Astrocyte (in vitro differentiated cells and primary cell): ENCODE measurements around the gene REP15. TPM values are rescaled to one million over a fixed set of nuclear protein-coding genes. Genes with fewer than 3 reads are reported as not detected.

Experiments used
- DNase-seq: peaks from one replicate; pipeline ENCODE4 v3.0.0-alpha.2; 2010; ENCODE audit warnings: low read depth
- FAIRE-seq: peaks from 2 replicates; lab custom pipeline; 2011; peaks lifted over from hg19 to GRCh38; lab: Jason Lieb, UNC
- H2AFZ ChIP-seq: 2 replicates; pipeline ENCODE4 v1.6.0; 2012; ENCODE audit warnings: low read depth, low read length, inconsistent platforms
- H3K27ac ChIP-seq: 2 replicates; pipeline ENCODE4 v1.5.1; 2011; ENCODE audit warnings: low read depth, low read length, inconsistent platforms
- H3K27me3 ChIP-seq: 2 replicates; pipeline ENCODE4 v1.6.0; 2011; ENCODE audit warnings: low read length, inconsistent platforms; ENCODE audit not compliant: insufficient read depth
- H3K36me3 ChIP-seq: 2 replicates; pipeline ENCODE4 v1.5.1; 2011; ENCODE audit warnings: low read length, inconsistent platforms; ENCODE audit not compliant: insufficient read depth
- H3K4me1 ChIP-seq: 2 replicates; pipeline ENCODE4 v1.5.1; 2011; ENCODE audit warnings: low read length, inconsistent platforms; ENCODE audit not compliant: insufficient read depth
- H3K4me2 ChIP-seq: 2 replicates; pipeline ENCODE4 v1.6.0; 2012; ENCODE audit warnings: low read length, inconsistent platforms
- H3K4me3 ChIP-seq: 2 replicates; pipeline ENCODE4 v1.5.1; 2011; ENCODE audit warnings: low read depth, mild to moderate bottlenecking, low read length, inconsistent platforms; ENCODE audit not compliant: insufficient read depth
- H3K79me2 ChIP-seq: 2 replicates; pipeline ENCODE4 v1.6.0; 2012; ENCODE audit warnings: mild to moderate bottlenecking, low read length, inconsistent platforms; ENCODE audit not compliant: insufficient read depth
- H3K9ac ChIP-seq: 2 replicates; pipeline ENCODE4 v1.6.0; 2012; ENCODE audit warnings: mild to moderate bottlenecking, low read length, inconsistent platforms
- H3K9me3 ChIP-seq: 2 replicates; pipeline ENCODE4 v1.5.1; 2012; ENCODE audit warnings: low read depth, mild to moderate bottlenecking, low read length, inconsistent platforms; ENCODE audit not compliant: insufficient read depth
- H4K20me1 ChIP-seq: 2 replicates; pipeline ENCODE4 v1.6.0; 2012; ENCODE audit warnings: low read length, inconsistent platforms; ENCODE audit not compliant: insufficient read depth
- H3K27ac Mint-ChIP-seq: one replicate; pipeline ENCODE4 v1.8.0; 2021; ENCODE audit warnings: mild to moderate bottlenecking, mixed read lengths; ENCODE audit not compliant: unreplicated experiment
- H3K27me3 Mint-ChIP-seq: one replicate; pipeline ENCODE4 v1.8.0; 2021; ENCODE audit warnings: low read depth, mixed read lengths; ENCODE audit not compliant: unreplicated experiment
- H3K36me3 Mint-ChIP-seq: one replicate; pipeline ENCODE4 v1.8.0; 2021; ENCODE audit warnings: low read depth, mixed read lengths; ENCODE audit not compliant: unreplicated experiment
- H3K4me1 Mint-ChIP-seq: one replicate; pipeline ENCODE4 v1.8.0; 2021; ENCODE audit warnings: low read depth, mixed read lengths; ENCODE audit not compliant: unreplicated experiment
- H3K4me3 Mint-ChIP-seq: one replicate; pipeline ENCODE4 v1.8.0; 2021; ENCODE audit warnings: mild to moderate bottlenecking, moderate library complexity, mixed read lengths; ENCODE audit not compliant: unreplicated experiment
- H3K9me3 Mint-ChIP-seq: one replicate; pipeline ENCODE4 v1.8.0; 2021; ENCODE audit warnings: mild to moderate bottlenecking, mixed read lengths; ENCODE audit not compliant: unreplicated experiment
- EZH2 ChIP-seq: IDR thresholded peaks from 2 replicates; pipeline ENCODE4 v1.6.1; 2012; ENCODE audit warnings: mild to moderate bottlenecking, low read length, inconsistent platforms; ENCODE audit not compliant: insufficient read depth
- total RNA-seq: library from RNA; stranded (reverse); gene quantifications from 2 replicates; pipeline ENCODE4 v1.2.1, GENCODE V29; 2021
- TF ChIP-seq, protein P1 (sequence below): IDR thresholded peaks from 2 replicates; pipeline ENCODE4 v1.5.1; 2011; ENCODE audit warnings: low read depth, mild to moderate bottlenecking, inconsistent platforms, low read length, moderate library complexity; ENCODE audit not compliant: insufficient read depth

Gene REP15
- total RNA-seq, 1 donor from 2014 or later: 3.8 TPM

DNA sequence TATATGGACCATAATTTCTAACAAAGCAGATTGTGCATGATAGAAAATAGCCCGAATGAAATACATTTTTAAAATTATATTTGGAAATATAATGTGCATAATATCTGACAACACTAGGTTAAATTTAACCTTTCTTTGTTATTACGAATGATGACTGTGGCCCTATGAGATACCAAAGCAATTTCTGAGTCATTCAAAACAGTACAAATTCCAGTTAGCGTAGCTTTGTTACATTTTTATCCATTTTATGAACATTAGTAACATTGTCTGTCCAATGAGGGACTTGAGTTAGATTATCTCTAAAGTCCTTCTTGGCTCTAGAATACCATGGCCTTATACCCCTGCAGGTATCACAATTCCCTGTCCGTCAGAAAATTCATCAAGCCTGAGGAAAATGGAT is 39.0 kb upstream of the REP15 start:
- FAIRE-seq (no peak), DNase-seq (peak; percentile 11)
- no peak overlapping the region for H3K9ac ChIP-seq
- H3K36me3 ChIP-seq: peaks cover 28% of the 10 kb centered on the region
- Mint-ChIP-seq H3K4me3 (no peak overlapping the region), H3K9me3 (no peaks in the 10 kb centered on the region), H3K27ac (no peak overlapping the region), H3K4me1 (peaks cover 7% of the 10 kb centered on the region), H3K36me3 (peaks cover 9% of the 10 kb centered on the region), H3K27me3 (no peaks in the 10 kb centered on the region)
- H2AFZ ChIP-seq: no peak overlapping the region
- peak overlapping the region; percentile 28 for H3K27ac ChIP-seq
- no peaks in the 10 kb centered on the region for H3K27me3 ChIP-seq
- H3K9me3 ChIP-seq: no peaks in the 10 kb centered on the region
- no peaks in the 10 kb centered on the region for H3K4me1 ChIP-seq
- H3K4me2 ChIP-seq: no peak overlapping the region
- no peaks in the 10 kb centered on the region for H4K20me1 ChIP-seq
- no peaks in the 10 kb centered on the region for H3K79me2 ChIP-seq
- TF ChIP-seq EZH2: no peak
- TF ChIP-seq, protein P1, sequence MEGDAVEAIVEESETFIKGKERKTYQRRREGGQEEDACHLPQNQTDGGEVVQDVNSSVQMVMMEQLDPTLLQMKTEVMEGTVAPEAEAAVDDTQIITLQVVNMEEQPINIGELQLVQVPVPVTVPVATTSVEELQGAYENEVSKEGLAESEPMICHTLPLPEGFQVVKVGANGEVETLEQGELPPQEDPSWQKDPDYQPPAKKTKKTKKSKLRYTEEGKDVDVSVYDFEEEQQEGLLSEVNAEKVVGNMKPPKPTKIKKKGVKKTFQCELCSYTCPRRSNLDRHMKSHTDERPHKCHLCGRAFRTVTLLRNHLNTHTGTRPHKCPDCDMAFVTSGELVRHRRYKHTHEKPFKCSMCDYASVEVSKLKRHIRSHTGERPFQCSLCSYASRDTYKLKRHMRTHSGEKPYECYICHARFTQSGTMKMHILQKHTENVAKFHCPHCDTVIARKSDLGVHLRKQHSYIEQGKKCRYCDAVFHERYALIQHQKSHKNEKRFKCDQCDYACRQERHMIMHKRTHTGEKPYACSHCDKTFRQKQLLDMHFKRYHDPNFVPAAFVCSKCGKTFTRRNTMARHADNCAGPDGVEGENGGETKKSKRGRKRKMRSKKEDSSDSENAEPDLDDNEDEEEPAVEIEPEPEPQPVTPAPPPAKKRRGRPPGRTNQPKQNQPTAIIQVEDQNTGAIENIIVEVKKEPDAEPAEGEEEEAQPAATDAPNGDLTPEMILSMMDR: no peak
- H3K4me3 ChIP-seq: no peak overlapping the region

DNA sequence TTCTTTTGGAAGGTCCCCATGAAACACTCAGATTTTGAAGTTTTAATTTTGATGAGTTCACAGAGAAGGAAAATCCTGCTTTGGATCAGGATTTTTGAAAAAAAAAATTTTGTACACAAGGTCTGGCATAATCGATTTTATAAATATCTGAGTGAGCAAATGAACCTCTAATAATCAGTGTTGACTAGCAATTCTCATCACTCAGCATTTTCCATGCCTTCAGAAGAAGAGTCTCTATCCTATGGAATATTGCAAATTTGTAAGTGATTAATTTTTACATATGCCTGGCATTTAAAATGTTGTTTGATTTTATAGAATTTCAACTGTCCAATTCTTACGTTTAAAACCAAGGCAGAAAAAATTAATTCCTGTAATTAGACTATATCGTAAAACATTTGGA is 30.5 kb upstream of the REP15 start:
- FAIRE-seq (no peak), DNase-seq (no peak)
- no peak overlapping the region for H2AFZ ChIP-seq
- Mint-ChIP-seq H3K27me3 (no peaks in the 10 kb centered on the region), H3K36me3 (peaks cover 31% of the 10 kb centered on the region), H3K9me3 (no peaks in the 10 kb centered on the region), H3K27ac (no peak overlapping the region), H3K4me1 (peaks cover 17% of the 10 kb centered on the region), H3K4me3 (no peak overlapping the region)
- H3K9me3 ChIP-seq: no peaks in the 10 kb centered on the region
- TF ChIP-seq, protein P1: no peak
- TF ChIP-seq EZH2: no peak
- H3K36me3 ChIP-seq: peaks cover 53% of the 10 kb centered on the region
- H3K27ac ChIP-seq: no peak overlapping the region
- H3K4me3 ChIP-seq: no peak overlapping the region
- no peaks in the 10 kb centered on the region for H3K79me2 ChIP-seq
- H4K20me1 ChIP-seq: peaks cover 3% of the 10 kb centered on the region
- peaks cover 10% of the 10 kb centered on the region for H3K4me1 ChIP-seq
- H3K4me2 ChIP-seq: no peak overlapping the region
- no peaks in the 10 kb centered on the region for H3K27me3 ChIP-seq
- H3K9ac ChIP-seq: no peak overlapping the region

DNA sequence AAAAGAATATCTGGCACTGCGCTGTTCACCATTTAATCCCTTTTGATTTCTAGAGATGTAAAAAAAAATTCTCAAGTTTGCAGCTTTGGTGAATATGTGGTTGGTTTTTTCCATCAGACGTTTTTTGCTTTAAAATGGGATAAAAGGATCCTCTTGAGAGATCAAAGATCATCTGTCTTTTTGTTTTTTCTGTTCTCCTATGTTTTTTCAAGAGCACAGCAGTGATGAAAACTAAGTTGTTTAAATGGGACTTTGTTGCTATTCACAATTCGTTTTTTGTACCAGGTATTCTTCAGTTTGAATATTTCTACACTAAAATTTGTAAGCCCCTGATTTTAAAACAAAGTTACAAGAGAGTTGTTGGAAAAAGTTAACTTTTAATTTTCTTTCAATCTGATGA is 29.7 kb upstream of the REP15 start:
- H3K36me3 ChIP-seq: peaks cover 49% of the 10 kb centered on the region
- no peaks in the 10 kb centered on the region for H3K9me3 ChIP-seq
- no peak overlapping the region for H3K9ac ChIP-seq
- H3K36me3 Mint-ChIP-seq: peaks cover 27% of the 10 kb centered on the region
- no peak for TF ChIP-seq EZH2
- TF ChIP-seq, protein P1: no peak
- DNase-seq (no peak), FAIRE-seq (no peak)
- no peak overlapping the region for H3K4me3 ChIP-seq
- H4K20me1 ChIP-seq: peaks cover 3% of the 10 kb centered on the region
- H3K27me3 Mint-ChIP-seq: no peaks in the 10 kb centered on the region
- no peak overlapping the region for H3K27ac ChIP-seq
- H3K27ac Mint-ChIP-seq: no peak overlapping the region
- H3K27me3 ChIP-seq: no peaks in the 10 kb centered on the region
- no peak overlapping the region for H3K4me2 ChIP-seq
- H3K9me3 Mint-ChIP-seq: no peaks in the 10 kb centered on the region
- H2AFZ ChIP-seq: no peak overlapping the region
- peaks cover 10% of the 10 kb centered on the region for H3K4me1 ChIP-seq
- no peak overlapping the region for H3K4me3 Mint-ChIP-seq
- peaks cover 13% of the 10 kb centered on the region for H3K4me1 Mint-ChIP-seq
- no peaks in the 10 kb centered on the region for H3K79me2 ChIP-seq
